ENCODE data around the gene COL18A1.
"Not testable (repeated sequence)": the region's sequence is repeated elsewhere in the genome, so short reads cannot be mapped to it uniquely, and the experiment has no call there.

The COL18A1 gene

GRCh38 chr21:45525153-45525909 lies 120.4 kb downstream of the COL18A1 start:
- DNase-seq, result no peak

DNA sequence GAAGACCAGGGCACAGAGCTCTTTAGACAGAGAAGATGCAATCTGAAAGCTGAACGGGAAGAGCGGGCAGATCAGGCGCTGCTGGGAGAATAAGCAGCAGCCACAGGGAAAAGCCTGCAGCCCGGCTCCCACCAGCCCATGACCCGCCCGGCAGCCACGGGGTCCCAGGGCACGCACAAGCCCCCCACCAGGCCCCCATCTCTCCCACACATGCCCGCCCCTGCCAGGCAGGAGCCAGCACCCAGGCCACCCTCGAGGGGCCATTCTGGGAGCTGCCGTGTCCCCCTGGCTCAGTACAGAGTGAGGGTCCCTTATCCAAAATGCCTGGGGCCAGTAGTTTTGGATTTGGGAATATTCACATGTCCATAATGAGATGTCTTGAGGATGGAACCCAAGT lies 120.9 kb downstream of the COL18A1 start:
- DNase-seq, result no peak

GRCh38 chr21:45527151-45527999 lies 122.4 kb downstream of the COL18A1 start:
- DNase-seq, result not testable (repeated sequence)

DNA sequence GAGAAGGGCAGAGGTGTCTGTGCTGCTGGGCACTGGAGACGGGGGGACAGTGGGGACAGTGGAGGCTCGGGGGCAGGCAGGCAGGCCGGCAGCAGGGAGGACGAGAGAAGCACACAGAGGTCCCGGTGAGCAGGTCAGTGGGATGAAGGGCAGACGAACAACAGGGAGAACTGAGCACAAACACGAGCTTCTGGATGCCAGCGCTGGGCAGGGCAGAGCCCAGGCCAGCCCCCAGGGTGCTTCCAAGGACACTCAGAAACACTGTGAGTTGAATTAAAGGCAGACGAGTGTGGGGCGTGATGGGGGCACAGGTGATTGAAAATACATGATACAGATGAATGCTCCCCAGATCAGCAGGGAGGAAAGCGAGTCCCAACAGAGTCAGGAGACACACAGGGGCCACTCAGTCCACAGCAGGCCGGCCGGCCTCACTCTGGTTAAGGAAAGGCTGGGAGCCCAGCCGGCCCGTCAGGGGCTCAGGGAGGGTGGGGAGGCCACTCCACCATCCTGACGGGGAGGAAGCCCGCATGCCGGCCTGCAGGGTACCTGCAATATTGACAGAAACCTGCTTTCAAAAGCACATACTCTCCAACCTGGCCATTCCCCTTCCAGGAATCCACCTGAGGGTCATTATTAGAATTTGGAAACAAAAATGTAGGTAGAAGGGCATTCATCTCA lies 123.2 kb downstream of the COL18A1 start:
- no peak for DNase-seq

DNA sequence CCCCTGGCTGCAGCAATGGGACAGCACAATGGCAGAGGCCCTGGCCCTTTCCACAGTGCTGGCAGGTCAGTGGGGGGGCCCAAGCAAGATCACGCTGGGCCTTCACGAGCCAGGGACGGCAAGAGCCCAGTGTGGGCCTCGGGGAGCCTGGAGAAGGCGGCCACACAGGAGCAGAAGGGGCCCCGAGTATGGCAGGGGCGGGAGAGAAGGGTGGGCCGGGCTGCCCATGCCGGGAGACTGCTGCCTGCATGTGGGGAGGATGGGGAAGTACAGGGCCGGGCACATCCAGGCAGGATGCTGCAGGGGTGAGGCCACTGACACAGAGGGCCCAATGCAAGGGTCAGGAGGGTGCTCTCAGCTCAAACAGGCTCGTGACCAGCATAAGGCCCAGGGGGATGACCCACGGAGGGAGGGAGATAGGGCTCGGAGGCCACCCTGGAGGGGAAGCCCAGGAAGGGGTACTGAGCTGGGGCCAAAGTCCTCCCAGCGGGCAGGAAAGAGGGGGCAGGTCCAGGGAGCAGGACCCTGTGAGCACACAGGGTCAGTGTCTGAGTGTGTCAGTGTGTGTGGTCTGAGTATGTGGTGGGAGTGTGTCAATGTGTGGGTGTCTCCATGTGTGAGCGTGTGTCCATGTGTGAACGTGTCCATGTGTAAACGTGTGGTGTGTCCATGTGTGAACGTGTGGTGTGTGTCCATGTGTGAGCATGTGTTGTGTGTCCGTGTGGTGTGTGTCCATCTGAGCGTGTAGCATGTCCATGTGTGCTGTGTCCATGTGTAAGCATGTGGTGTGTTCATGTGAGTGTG lies 124.2 kb downstream of the COL18A1 start:
- peak in 1 of 2 donors; percentile 75 for DNase-seq

GRCh38 chr21:45529785-45530422 lies 124.9 kb downstream of the COL18A1 start:
- no peak for DNase-seq

DNA sequence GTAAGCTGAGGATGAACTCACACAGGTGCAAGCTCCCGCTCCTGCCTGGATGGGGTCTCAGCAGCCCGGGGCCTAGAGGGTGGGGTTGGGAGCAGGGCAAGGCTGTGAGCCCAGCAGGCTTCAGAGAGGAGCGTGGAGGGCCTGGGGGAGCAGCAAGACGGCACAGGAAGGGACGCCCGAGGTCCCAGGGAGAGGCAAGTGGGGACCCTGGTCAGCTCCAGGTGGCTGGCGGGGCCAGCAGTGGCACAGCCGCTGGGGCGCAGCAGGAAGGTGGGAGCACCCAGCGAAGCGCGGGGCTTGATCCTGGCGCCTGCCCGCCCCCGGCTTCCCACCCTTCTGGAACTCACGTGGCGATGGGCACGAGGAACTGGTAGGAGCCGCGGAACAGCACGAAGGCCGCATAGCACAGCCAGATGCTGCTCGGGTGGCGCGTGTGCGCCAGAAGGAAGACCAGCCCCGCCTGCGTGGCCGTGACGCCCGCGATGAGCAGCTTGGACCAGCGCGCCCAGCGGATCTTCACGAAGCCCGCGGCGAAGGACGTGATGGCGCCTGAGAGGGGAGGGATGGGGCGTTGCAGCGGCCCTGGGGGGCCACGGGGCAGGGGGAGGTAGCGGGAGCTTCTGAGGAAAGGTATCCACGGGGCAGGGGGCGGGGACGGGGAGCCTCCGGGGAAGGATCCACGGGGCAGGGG lies 125.6 kb downstream of the COL18A1 start:
- DNase-seq, result no peak

- not testable (repeated sequence) for DNase-seq
Observed at GRCh38 chr21:45531114-45531392, 126.1 kb downstream of the COL18A1 start.

- DNase-seq, result no peak
Observed at GRCh38 chr21:45531393-45532215, 126.6 kb downstream of the COL18A1 start.

DNA sequence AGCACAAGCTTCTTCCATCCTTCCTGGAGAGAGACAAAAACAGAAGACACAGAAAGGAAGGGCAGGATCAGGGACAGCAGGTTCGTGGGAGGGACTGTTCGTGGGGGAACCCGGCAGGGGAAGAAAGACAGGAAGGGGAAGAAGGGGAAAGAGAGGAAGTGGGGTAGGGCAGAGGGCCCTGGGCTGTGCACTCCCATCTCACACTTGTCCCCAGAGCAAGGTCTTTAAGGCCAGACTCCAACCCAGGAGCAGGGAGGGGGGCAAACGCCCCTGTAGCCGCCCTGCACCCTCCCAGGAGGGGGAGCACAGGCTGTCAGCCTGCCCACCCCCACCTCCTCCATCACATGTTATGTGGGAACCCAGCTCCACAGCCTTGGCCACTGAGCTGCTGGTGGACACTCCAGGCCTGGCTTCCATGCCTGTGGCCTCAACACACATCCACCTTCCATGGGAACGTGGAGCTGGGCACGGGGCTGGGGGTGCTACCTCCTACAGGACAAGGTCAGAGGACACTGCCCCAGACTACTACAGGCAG lies 127.9 kb downstream of the COL18A1 start:
- DNase-seq, result peak in 1 of 2 donors; percentile 40

GRCh38 chr21:45533361-45533845 lies 128.4 kb downstream of the COL18A1 start:
- no peak for DNase-seq

- no peak for DNase-seq
Observed at GRCh38 chr21:45533846-45534635, 129.1 kb downstream of the COL18A1 start.

DNA sequence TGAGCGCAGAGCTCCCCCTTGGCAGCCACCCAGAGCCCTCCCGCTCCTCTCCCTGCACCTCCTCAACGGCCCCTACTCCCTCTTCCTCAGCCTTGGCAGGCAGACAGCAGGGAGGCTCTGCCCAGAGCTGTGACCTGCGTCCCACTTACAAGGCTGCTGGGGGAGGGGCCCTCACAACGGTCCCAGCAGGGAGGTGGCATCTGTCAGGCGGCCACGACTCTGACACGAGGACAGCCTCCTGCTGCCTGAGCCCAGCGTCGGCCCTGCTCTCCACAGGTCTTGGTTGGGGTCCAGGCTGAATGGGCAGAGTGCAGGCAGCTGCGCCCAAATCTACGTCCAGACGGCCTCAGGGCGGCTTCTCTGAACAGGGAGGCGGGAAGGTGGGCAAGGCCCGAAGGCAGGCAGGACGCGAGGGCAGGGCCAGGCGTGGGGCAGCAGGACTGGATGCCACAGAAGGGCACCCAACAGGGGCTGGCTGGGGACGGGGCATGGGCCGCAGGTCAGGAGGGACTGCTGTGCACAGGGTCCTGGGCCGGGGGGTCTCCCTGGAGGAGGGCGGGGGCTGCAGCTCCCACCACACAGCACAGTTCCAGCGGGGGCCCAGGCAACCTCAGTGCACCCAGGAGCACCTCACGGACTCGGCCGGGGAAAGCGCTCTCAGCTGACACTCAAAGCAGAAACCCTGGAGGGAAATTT lies 129.8 kb downstream of the COL18A1 start:
- DNase-seq, result no peak

- DNase-seq, result peak; percentile 46 to 68
Observed at GRCh38 chr21:45535341-45536081, 130.5 kb downstream of the COL18A1 start.

DNA sequence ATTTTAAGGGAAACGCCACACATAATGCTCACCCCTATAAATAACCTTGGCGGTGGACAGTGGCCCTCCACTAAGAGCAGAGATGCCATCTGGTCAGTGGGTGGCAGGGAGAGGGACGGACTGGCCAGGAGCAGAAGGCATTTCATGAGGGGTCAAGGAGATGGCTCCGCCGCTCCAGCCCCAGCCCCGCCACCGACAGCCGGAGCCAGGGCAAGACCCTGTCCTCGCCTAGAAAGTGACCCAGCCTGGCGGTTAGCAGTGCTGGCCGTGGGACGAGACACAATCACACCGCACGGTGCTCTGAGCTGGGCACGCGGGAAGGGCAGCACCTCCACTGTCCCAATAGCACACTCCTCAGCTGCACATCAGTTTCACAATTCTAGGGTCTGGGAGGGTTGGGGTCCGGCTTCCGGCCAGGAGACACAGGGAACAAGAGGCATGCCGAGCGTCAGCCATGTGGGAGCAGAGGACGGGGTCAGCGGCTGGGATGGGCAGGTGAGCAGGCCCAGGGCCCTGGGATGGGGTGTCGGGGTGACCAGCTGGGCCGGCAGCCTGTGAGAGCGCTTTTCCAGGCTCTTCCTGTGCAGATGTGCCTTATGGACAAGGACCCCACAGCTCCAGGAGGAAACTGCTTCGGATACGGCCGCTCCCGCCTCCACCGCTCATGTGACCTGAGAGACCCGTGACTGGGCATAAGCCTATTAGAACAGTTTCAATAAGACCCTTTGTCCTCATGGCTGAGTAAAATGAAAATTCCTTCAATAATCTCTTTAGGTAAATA lies 131.5 kb downstream of the COL18A1 start:
- no peak for DNase-seq

GRCh38 chr21:45537111-45537745 lies 132.3 kb downstream of the COL18A1 start:
- DNase-seq, result no peak

Data from inflammatory macrophage treated with lipopolysaccharide for 1 hour (primary cell).